ENCODE measurements around the gene NCKAP5. TPM values are rescaled to one million over a fixed set of nuclear protein-coding genes. Genes with fewer than 3 reads are reported as not detected.

NCKAP5 gene
- total RNA-seq, 1 experiment from 2014 or later: 3.2 TPM

- POLR2A ChIA-PET (ENCODE audit: unreplicated experiment): no interaction called here
- H3K27me3 ChIP-seq (ENCODE audit: low read length): no peaks in the 10 kb centered on the region
- H3K36me3 ChIP-seq (ENCODE audit: low read depth, low read length): no peaks in the 10 kb centered on the region
- ATAC-seq: no peak
- H3K79me2 ChIP-seq (ENCODE audit: low read length): no peaks in the 10 kb centered on the region
- H3F3A ChIP-seq (ENCODE audit: low read length, unreplicated experiment): no peaks in the 10 kb centered on the region
- H4K20me1 ChIP-seq (ENCODE audit: low read length): no peaks in the 10 kb centered on the region
- peaks cover 4% of the 10 kb centered on the region for H3K4me1 ChIP-seq (ENCODE audit: insufficient read depth, low read length)
- H2AFZ ChIP-seq (ENCODE audit: low read length): no peak overlapping the region
- H3K27ac ChIP-seq (ENCODE audit: low read length): no peak overlapping the region
- no peaks in the 10 kb centered on the region for H3K9me2 ChIP-seq (replicated peaks; ENCODE audit: low read length)
- H3K4me2 ChIP-seq (ENCODE audit: low read length): no peak overlapping the region
- TF ChIP-seq CTCF (conservative IDR thresholded peaks at IDR 0.05; ENCODE audit: low read depth, low read length) (no peak), EZH2 (IDR thresholded peaks at IDR 0.05; ENCODE audit: low read length, unreplicated experiment) (no peak), EZH2phosphoT487 (IDR thresholded peaks at IDR 0.05; ENCODE audit: borderline replicate concordance, low read length) (no peak)
- CTCF ChIA-PET: no interaction called here
- no TSS peak for BruUV-seq (replicated peaks)
- intact Hi-C loops (cut with micrococcal nuclease): no loop called here
- no peaks in the 10 kb centered on the region for H3K9me3 ChIP-seq (ENCODE audit: low read length)
- H3K4me3 ChIP-seq (ENCODE audit: low read length): no peak overlapping the region
- no peak overlapping the region for H3K9ac ChIP-seq (ENCODE audit: low read length)
- DNase-seq: no peak
Observed at GRCh38 chr2:133231264-133231663, 337.0 kb downstream of the NCKAP5 start.

- Histone ChIP-seq H4K20me1 (ENCODE audit: low read length) (no peaks in the 10 kb centered on the region), H3K27ac (ENCODE audit: low read length) (no peak overlapping the region), H3K36me3 (ENCODE audit: low read depth, low read length) (no peaks in the 10 kb centered on the region), H3K9ac (ENCODE audit: low read length) (no peak overlapping the region), H3K79me2 (ENCODE audit: low read length) (no peaks in the 10 kb centered on the region), H3K4me2 (ENCODE audit: low read length) (no peak overlapping the region), H2AFZ (ENCODE audit: low read length) (no peak overlapping the region), H3K4me3 (ENCODE audit: low read length) (no peak overlapping the region), H3K4me1 (ENCODE audit: insufficient read depth, low read length) (no peaks in the 10 kb centered on the region), H3K9me2 (replicated peaks; ENCODE audit: low read length) (no peaks in the 10 kb centered on the region), H3K9me3 (ENCODE audit: low read length) (no peaks in the 10 kb centered on the region), H3K27me3 (ENCODE audit: low read length) (no peaks in the 10 kb centered on the region), H3F3A (ENCODE audit: low read length, unreplicated experiment) (no peaks in the 10 kb centered on the region)
- no TSS peak for BruUV-seq (replicated peaks)
- ChIA-PET POLR2A (ENCODE audit: unreplicated experiment) (no interaction called here), CTCF (interaction anchor here (0.6 kb wide), 1 partner anchor 187 kb away, joined by 4 read pairs; no protein-coding TSS in a partner anchor)
- intact Hi-C loops (cut with micrococcal nuclease): no loop called here
- no peak for TF ChIP-seq EZH2 (IDR thresholded peaks at IDR 0.05; ENCODE audit: low read length, unreplicated experiment)
- no peak for TF ChIP-seq CTCF (conservative IDR thresholded peaks at IDR 0.05; ENCODE audit: low read depth, low read length)
- TF ChIP-seq EZH2phosphoT487 (IDR thresholded peaks at IDR 0.05; ENCODE audit: borderline replicate concordance, low read length): no peak
- ATAC-seq (no peak), DNase-seq (no peak)
Observed at GRCh38 chr2:133229974-133230373, 338.3 kb downstream of the NCKAP5 start.

- no peak overlapping the region for H3K4me2 ChIP-seq (ENCODE audit: low read length)
- H3K9ac ChIP-seq (ENCODE audit: low read length): no peak overlapping the region
- ChIA-PET CTCF (no interaction called here), POLR2A (ENCODE audit: unreplicated experiment) (no interaction called here)
- H4K20me1 ChIP-seq (ENCODE audit: low read length): no peaks in the 10 kb centered on the region
- no peaks in the 10 kb centered on the region for H3K9me2 ChIP-seq (replicated peaks; ENCODE audit: low read length)
- H3K4me1 ChIP-seq (ENCODE audit: insufficient read depth, low read length): no peaks in the 10 kb centered on the region
- no peak overlapping the region for H2AFZ ChIP-seq (ENCODE audit: low read length)
- TF ChIP-seq EZH2 (IDR thresholded peaks at IDR 0.05; ENCODE audit: low read length, unreplicated experiment): no peak
- intact Hi-C loops (cut with micrococcal nuclease): no loop called here
- no TSS peak for BruUV-seq (replicated peaks)
- no peak for DNase-seq
- no peaks in the 10 kb centered on the region for H3K79me2 ChIP-seq (ENCODE audit: low read length)
- no peak overlapping the region for H3K27ac ChIP-seq (ENCODE audit: low read length)
- no peak for ATAC-seq
- no peaks in the 10 kb centered on the region for H3F3A ChIP-seq (ENCODE audit: low read length, unreplicated experiment)
- H3K9me3 ChIP-seq (ENCODE audit: low read length): no peaks in the 10 kb centered on the region
- H3K36me3 ChIP-seq (ENCODE audit: low read depth, low read length): no peaks in the 10 kb centered on the region
- H3K4me3 ChIP-seq (ENCODE audit: low read length): no peak overlapping the region
- no peaks in the 10 kb centered on the region for H3K27me3 ChIP-seq (ENCODE audit: low read length)
Observed at GRCh38 chr2:133223226-133223625, 345.0 kb downstream of the NCKAP5 start.

Measured in PC-3 (cell line).